PC-9 (cell line): ENCODE measurements around the gene ITIH2. TPM values are rescaled to one million over a fixed set of nuclear protein-coding genes. Genes with fewer than 3 reads are reported as not detected.

ENCODE experiments used
- BruUV-seq: library from RNA; stranded (reverse); fragments of 400-500 nt; replicated peaks from 2 replicates; lab custom pipeline; 2021; lab: Mats Ljungman, UMichigan
- CTCF ChIA-PET: fragments of 300-600 bp; sonication (Branson Sonifier 250); formaldehyde crosslinking; loops from one replicate; lab custom pipeline; 2022; ENCODE audit warnings: antibody characterized with exemption; lab: Charles Lee
- POLR2A ChIA-PET: fragments of 300-600 bp; sonication (Branson Sonifier 250); formaldehyde crosslinking; loops from one replicate; lab custom pipeline; 2022; ENCODE audit warnings: antibody characterized with exemption; ENCODE audit not compliant: unreplicated experiment; lab: Charles Lee
- DNase-seq, 2 experiments: peaks; one replicate each; pipeline versions ENCODE4 v3.0.0 to v3.0.0-alpha.2; 2015 to 2022; ENCODE audit warnings: mixed read lengths in 1 of 2
- H2AFZ ChIP-seq: fragments of 200-600 bp; sonication (generic); 2 replicates; pipeline ENCODE4 v1.8.1; 2017; ENCODE audit warnings: antibody characterized with exemption
- H3F3A ChIP-seq: fragments of 200-600 bp; sonication (generic); 2 replicates; pipeline ENCODE4 v1.8.1; 2017; ENCODE audit warnings: antibody characterized with exemption, mild to moderate bottlenecking, low read depth; ENCODE audit not compliant: insufficient read depth
- H3K27ac ChIP-seq: fragments of 200-600 bp; sonication (generic); 2 replicates; pipeline ENCODE4 v1.6.1; 2016; ENCODE audit warnings: mixed run types
- H3K27me3 ChIP-seq: fragments of 200-600 bp; sonication (generic); 2 replicates; pipeline ENCODE4 v1.6.1; 2016; ENCODE audit warnings: low read depth, mixed run types; ENCODE audit not compliant: insufficient read depth
- H3K36me3 ChIP-seq: fragments of 200-600 bp; sonication (generic); 2 replicates; pipeline ENCODE4 v1.6.1; 2016; ENCODE audit warnings: low read depth, mixed run types
- H3K4me1 ChIP-seq: fragments of 200-600 bp; sonication (generic); replicated peaks from 2 replicates; pipeline ENCODE4 v1.6.1; 2016; ENCODE audit warnings: mixed run types; ENCODE audit not compliant: insufficient read depth
- H3K4me2 ChIP-seq: fragments of 200-600 bp; sonication (generic); 2 replicates; pipeline ENCODE4 v1.6.1; 2017; ENCODE audit warnings: mixed run types
- H3K4me3 ChIP-seq: fragments of 200-600 bp; sonication (generic); 2 replicates; pipeline ENCODE4 v1.6.1; 2016; ENCODE audit warnings: mixed run types
- H3K79me2 ChIP-seq: fragments of 200-600 bp; sonication (generic); 2 replicates; pipeline ENCODE4 v1.6.1; 2017; ENCODE audit warnings: low read depth, mixed run types
- H3K9me2 ChIP-seq: fragments of 200-600 bp; sonication (generic); 2 replicates; pipeline ENCODE4 v1.8.1; 2017; ENCODE audit warnings: mild to moderate bottlenecking; ENCODE audit not compliant: insufficient read depth
- H3K9me3 ChIP-seq: fragments of 200-600 bp; sonication (generic); 2 replicates; pipeline ENCODE4 v1.8.1; 2016; ENCODE audit warnings: low read depth; ENCODE audit not compliant: insufficient read depth
- H4K20me1 ChIP-seq: fragments of 200-600 bp; sonication (generic); 2 replicates; pipeline ENCODE4 v1.8.1; 2017; ENCODE audit not compliant: insufficient read depth
- EZH2 ChIP-seq: fragments of 200-600 bp; sonication (generic); IDR thresholded peaks from 2 replicates; pipeline ENCODE4 v1.8.0; 2017; ENCODE audit warnings: antibody characterized with exemption, low read depth
- intact Hi-C: fragments of 100-400 bp; cut with micrococcal nuclease; formaldehyde crosslinking; loops from one replicate; pipeline ENCODE4 v1.10.0; 2022; ENCODE audit not compliant: unreplicated experiment
- total RNA-seq: library from RNA; stranded (reverse); gene quantifications from 2 replicates; pipeline ENCODE4 v1.2.3, GENCODE V29; 2021
- TF ChIP-seq, protein P1 (sequence below): fragments of 200-600 bp; sonication (generic); conservative IDR thresholded peaks from 2 replicates; pipeline ENCODE4 v1.6.1; 2017; ENCODE audit warnings: mixed run types, antibody characterized with exemption, mild to moderate bottlenecking, moderate library complexity

ITIH2 gene
- total RNA-seq, 1 experiment from 2014 or later: not detected

- Histone ChIP-seq H3K4me3 (peak overlapping the region; percentile 80), H3K27me3 (no peaks in the 10 kb centered on the region), H2AFZ (peak overlapping the region; percentile 91), H3K79me2 (peaks cover 85% of the 10 kb centered on the region), H3K36me3 (0 out of 2 replicates have a peak, but pooled peaks cover 3% of the 10 kb centered on the region), H3K4me2 (peak overlapping the region; percentile 79), H3K27ac (no peak overlapping the region), H3F3A (no peaks in the 10 kb centered on the region), H4K20me1 (peaks cover 12% of the 10 kb centered on the region), H3K9me2 (no peaks in the 10 kb centered on the region), H3K9me3 (no peaks in the 10 kb centered on the region), H3K4me1 (peaks cover 10% of the 10 kb centered on the region)
- intact Hi-C loops: no loop called here
- TF ChIP-seq, protein P1, sequence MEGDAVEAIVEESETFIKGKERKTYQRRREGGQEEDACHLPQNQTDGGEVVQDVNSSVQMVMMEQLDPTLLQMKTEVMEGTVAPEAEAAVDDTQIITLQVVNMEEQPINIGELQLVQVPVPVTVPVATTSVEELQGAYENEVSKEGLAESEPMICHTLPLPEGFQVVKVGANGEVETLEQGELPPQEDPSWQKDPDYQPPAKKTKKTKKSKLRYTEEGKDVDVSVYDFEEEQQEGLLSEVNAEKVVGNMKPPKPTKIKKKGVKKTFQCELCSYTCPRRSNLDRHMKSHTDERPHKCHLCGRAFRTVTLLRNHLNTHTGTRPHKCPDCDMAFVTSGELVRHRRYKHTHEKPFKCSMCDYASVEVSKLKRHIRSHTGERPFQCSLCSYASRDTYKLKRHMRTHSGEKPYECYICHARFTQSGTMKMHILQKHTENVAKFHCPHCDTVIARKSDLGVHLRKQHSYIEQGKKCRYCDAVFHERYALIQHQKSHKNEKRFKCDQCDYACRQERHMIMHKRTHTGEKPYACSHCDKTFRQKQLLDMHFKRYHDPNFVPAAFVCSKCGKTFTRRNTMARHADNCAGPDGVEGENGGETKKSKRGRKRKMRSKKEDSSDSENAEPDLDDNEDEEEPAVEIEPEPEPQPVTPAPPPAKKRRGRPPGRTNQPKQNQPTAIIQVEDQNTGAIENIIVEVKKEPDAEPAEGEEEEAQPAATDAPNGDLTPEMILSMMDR: no peak
- TF ChIP-seq EZH2: no peak
- TSS peak; percentile 64 for BruUV-seq
- CTCF ChIA-PET: no interaction called here
- POLR2A ChIA-PET: interaction anchor here (0.6 to 0.7 kb wide), 3 partner anchors 45 to 1471 kb away, joined by 3 to 7 read pairs (median 5); no protein-coding TSS in a partner anchor
- DNase-seq: peak; percentile 4 to 35
Measured at GRCh38 chr10:7787150-7787856, 84.2 kb downstream of the ITIH2 start.

DNA sequence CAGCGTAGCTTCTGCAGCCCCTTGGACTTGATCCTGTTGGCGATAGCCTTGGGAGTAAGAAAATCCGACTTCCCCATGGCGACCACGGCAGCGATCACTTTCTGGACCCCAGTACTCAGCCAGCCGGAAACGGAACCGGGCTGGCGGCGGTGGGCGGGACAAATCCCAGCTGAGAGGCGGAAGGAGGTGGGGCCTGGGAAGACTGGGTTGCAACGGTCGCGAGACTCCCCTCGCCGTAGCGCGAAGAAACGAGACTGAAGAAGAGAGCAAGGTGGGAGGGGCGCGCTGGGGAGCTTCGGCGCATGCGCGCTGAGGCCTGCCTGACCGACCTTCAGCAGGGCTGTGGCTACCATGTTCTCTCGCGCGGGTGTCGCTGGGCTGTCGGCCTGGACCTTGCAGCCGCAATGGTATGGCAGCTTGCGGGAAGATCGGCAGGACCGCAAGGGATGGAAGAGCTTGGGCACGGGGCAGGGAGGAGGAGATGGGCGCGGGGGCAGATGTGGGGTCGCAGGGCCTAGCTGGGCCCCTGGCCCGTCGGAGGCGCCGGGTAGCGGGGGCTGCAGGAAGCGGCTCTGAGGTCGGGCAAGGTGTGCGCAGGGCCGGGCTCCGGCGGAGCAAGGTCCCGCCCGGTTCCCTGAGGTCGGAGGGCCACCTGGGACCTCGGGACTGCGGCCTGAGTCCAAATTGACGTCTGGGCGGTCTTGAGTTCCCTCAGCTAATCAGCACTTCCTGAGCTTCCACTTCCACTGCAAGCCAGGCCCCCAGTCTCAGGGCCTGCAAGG lies 84.9 kb downstream of the ITIH2 start, which contains the start of the genes ATP5F1C and KIN:
ATP5F1C (plus strand) TSS at position 321 of the 782 bp plus-strand sequence; CDS start at position 352, 31 bp downstream.
KIN (minus strand) TSS at position 137 of the 782 bp plus-strand sequence; CDS start at position 77, 60 bp downstream.
- 0 out of 2 replicates have a peak, but pooled peaks cover 3% of the 10 kb centered on the region for H3K36me3 ChIP-seq
- H4K20me1 ChIP-seq: peaks cover 12% of the 10 kb centered on the region
- TF ChIP-seq, protein P1: no peak
- TF ChIP-seq EZH2: no peak
- intact Hi-C loops: loop anchor here (1.0 kb wide), 1 partner anchor 30 kb away; the partner anchor contains the start of gene TAF3
- H3F3A ChIP-seq: no peaks in the 10 kb centered on the region
- ChIA-PET CTCF (no interaction called here), POLR2A (interaction anchor here (0.6 to 1.1 kb wide), 6 partner anchors 21 to 1497 kb away, joined by 3 to 19 read pairs (median 5); no protein-coding TSS in a partner anchor)
- no peaks in the 10 kb centered on the region for H3K27me3 ChIP-seq
- H2AFZ ChIP-seq: peak within 1 kb of the TSS; percentile 91
- no peaks in the 10 kb centered on the region for H3K9me3 ChIP-seq
- H3K79me2 ChIP-seq: peaks cover 91% of the 10 kb centered on the region
- no peaks in the 10 kb centered on the region for H3K9me2 ChIP-seq
- peak within 1 kb of the TSS; percentile 80 for H3K4me3 ChIP-seq
- H3K27ac ChIP-seq: peak within 1 kb of the TSS; percentile 12; the same call in 1 of the 2 replicates
- peaks cover 10% of the 10 kb centered on the region for H3K4me1 ChIP-seq
- peak; percentile 80 to 95 for DNase-seq
- BruUV-seq: no TSS peak
- peak within 1 kb of the TSS; percentile 94 for H3K4me2 ChIP-seq
